ENCODE results near the gene IL10RB. TPM values are rescaled to one million over a fixed set of nuclear protein-coding genes. Genes with fewer than 3 reads are reported as not detected.

Gene IL10RB
- total RNA-seq, 2 donors from 2014 or later: 36.4 to 44.0 TPM

- Mint-ChIP-seq H3K27ac (peak overlapping the region; percentile 28), H3K4me3 (peak overlapping the region in 1 of 2 donors; percentile 41), H3K27me3 (ENCODE audit: low read depth) (no peaks in the 10 kb centered on the region), H3K36me3 (ENCODE audit: insufficient read depth in 2 of 2) (peaks cover 10 to 27% of the 10 kb centered on the region in 2 donors), H3K9me3 (peaks cover 0 to 8% of the 10 kb centered on the region in 2 donors), H3K4me1 (ENCODE audit: low read depth) (peaks cover 57% of the 10 kb centered on the region)
- ATAC-seq (replicated peaks in 1 of 2) (no peak), DNase-seq (no peak)
These were observed 6.2 kb upstream of the IL10RB start for GRCh38 chr21:33259995-33260394.

GRCh38 chr21:33261635-33262034 is 4.5 kb upstream of the IL10RB start:
- H3K4me3 Mint-ChIP-seq: no peak overlapping the region
- H3K27me3 Mint-ChIP-seq (ENCODE audit: low read depth): no peaks in the 10 kb centered on the region
- peaks cover 51% of the 10 kb centered on the region for H3K4me1 Mint-ChIP-seq (ENCODE audit: low read depth)
- H3K9me3 Mint-ChIP-seq: peaks cover 0 to 6% of the 10 kb centered on the region in 2 donors
- ATAC-seq (replicated peaks in 1 of 2): no peak
- DNase-seq: no peak
- H3K27ac Mint-ChIP-seq: no peak overlapping the region
- peaks cover 9 to 21% of the 10 kb centered on the region in 2 donors for H3K36me3 Mint-ChIP-seq (ENCODE audit: insufficient read depth in 2 of 2)

DNA sequence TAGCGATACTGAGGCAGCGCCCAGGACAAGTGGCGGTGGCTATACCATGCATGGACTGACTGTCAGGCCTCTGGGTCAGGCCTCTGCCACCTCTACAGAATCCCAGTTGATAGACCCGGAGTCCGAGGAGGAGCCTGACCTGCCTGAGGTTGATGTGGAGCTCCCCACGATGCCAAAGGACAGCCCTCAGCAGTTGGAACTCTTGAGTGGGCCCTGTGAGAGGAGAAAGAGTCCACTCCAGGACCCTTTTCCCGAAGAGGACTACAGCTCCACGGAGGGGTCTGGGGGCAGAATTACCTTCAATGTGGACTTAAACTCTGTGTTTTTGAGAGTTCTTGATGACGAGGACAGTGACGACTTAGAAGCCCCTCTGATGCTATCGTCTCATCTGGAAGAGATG is 3.2 kb upstream of the IL10RB start:
- H3K9me3 Mint-ChIP-seq: no peaks in the 10 kb centered on the region
- H3K27me3 Mint-ChIP-seq (ENCODE audit: low read depth): no peaks in the 10 kb centered on the region
- H3K27ac Mint-ChIP-seq: no peak overlapping the region
- DNase-seq (no peak), ATAC-seq (replicated peaks in 1 of 2) (no peak)
- peaks cover 52% of the 10 kb centered on the region for H3K4me1 Mint-ChIP-seq (ENCODE audit: low read depth)
- H3K4me3 Mint-ChIP-seq: no peak overlapping the region
- peaks cover 5 to 16% of the 10 kb centered on the region in 2 donors for H3K36me3 Mint-ChIP-seq (ENCODE audit: insufficient read depth in 2 of 2)

DNA sequence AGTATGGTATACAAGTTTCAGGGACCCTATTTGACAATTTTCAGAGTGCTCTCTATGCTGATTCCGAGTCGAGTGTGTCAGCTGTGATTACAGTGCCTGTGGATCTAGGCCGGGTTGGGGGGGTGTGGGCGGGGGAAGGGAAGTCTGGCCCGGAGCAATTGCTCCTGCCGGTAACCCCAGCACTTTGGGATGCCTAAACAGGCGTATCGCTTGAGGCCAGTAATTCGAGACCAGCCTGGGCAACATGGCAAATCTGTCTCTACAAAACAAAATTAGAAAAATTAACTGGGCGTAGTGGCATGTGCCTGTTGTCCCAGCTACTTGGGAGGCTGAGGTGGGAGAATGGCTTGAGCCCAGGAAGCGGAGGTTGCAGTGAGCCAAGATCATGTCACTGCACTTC is 1.6 kb upstream of the IL10RB start:
- H3K4me3 Mint-ChIP-seq: no peak overlapping the region
- no peak overlapping the region for H3K27ac Mint-ChIP-seq

DNA sequence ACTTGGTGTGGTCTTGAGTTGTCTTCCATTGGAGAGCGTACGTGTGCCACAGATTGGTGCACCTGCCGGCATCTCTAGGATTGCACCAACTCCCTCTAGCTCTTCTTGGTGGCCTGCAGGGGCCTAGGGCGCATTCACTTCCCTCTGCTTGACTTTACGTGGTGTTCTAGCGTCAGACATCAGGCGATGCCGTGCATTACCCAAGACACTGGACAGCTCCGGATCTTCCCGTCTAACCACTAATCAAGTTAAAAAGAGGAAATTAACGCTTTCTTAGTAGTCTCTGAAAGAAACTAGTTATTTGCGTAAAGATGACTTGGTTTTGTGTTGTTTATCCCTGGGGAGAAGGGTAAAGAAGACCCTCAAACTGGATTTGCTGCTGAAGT is 510 bp upstream of the IL10RB start:
- Mint-ChIP-seq H3K27ac (peak overlapping the region; percentile 86), H3K9me3 (no peaks in the 10 kb centered on the region), H3K36me3 (ENCODE audit: insufficient read depth in 2 of 2) (peaks cover 8 to 31% of the 10 kb centered on the region in 2 donors), H3K27me3 (ENCODE audit: low read depth) (no peaks in the 10 kb centered on the region), H3K4me1 (ENCODE audit: low read depth) (peaks cover 55% of the 10 kb centered on the region), H3K4me3 (peak overlapping the region; percentile 89 to 92)
- peak in 1 of 2 donors; percentile 23 for DNase-seq
- peak in 1 of 2 donors; percentile 15 for ATAC-seq (replicated peaks in 1 of 2)

More for the DNA sequence above, 1.6 kb upstream of the IL10RB start:
- H3K36me3 Mint-ChIP-seq (ENCODE audit: insufficient read depth in 2 of 2): peaks cover 8 to 22% of the 10 kb centered on the region in 2 donors
- DNase-seq: no peak
- no peak for ATAC-seq (replicated peaks in 1 of 2)
- no peaks in the 10 kb centered on the region for H3K9me3 Mint-ChIP-seq
- no peaks in the 10 kb centered on the region for H3K27me3 Mint-ChIP-seq (ENCODE audit: low read depth)
- H3K4me1 Mint-ChIP-seq (ENCODE audit: low read depth): peaks cover 56% of the 10 kb centered on the region

DNA sequence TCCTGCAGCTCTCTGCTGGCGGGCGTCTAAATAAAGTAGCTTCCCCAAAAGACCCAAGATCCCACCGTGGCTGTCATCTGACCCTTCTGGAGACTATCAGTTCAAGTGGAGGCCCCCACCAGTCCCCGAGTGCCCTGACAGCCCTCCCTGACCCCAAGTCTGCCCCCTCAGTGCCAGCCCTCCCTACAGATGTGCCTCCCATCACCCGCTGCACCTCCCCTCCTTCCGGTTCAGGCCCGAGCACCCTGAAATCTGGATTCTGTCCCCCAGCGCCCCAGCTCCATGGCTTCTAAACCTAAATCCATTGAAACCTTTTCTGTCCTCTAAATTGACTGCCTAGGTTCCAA is 595 bp downstream of the IL10RB start:
- DNase-seq: peak; percentile 37 to 49
- Mint-ChIP-seq H3K36me3 (ENCODE audit: insufficient read depth in 2 of 2) (peaks cover 8 to 39% of the 10 kb centered on the region in 2 donors), H3K9me3 (no peaks in the 10 kb centered on the region)

GRCh38 chr21:33267250-33267649 is 1.1 kb downstream of the IL10RB start:
- Mint-ChIP-seq H3K9me3 (no peaks in the 10 kb centered on the region), H3K4me3 (peak overlapping the region; percentile 92 to 95), H3K36me3 (ENCODE audit: insufficient read depth in 2 of 2) (peaks cover 10 to 40% of the 10 kb centered on the region in 2 donors), H3K27me3 (ENCODE audit: low read depth) (no peaks in the 10 kb centered on the region), H3K4me1 (ENCODE audit: low read depth) (peaks cover 46% of the 10 kb centered on the region), H3K27ac (peak overlapping the region; percentile 94)
- DNase-seq (no peak), ATAC-seq (replicated peaks in 1 of 2) (no peak)

More for the DNA sequence above, 595 bp downstream of the IL10RB start:
- no peaks in the 10 kb centered on the region for H3K27me3 Mint-ChIP-seq (ENCODE audit: low read depth)
- peaks cover 49% of the 10 kb centered on the region for H3K4me1 Mint-ChIP-seq (ENCODE audit: low read depth)
- peak; percentile 36 to 39 for ATAC-seq (replicated peaks in 1 of 2)
- H3K27ac Mint-ChIP-seq: peak overlapping the region; percentile 94
- peak overlapping the region; percentile 92 to 95 for H3K4me3 Mint-ChIP-seq

GRCh38 chr21:33268393-33268736 is 2.2 kb downstream of the IL10RB start:
- H3K4me3 Mint-ChIP-seq: peak overlapping the region; percentile 92 to 95
- peaks cover 10 to 41% of the 10 kb centered on the region in 2 donors for H3K36me3 Mint-ChIP-seq (ENCODE audit: insufficient read depth in 2 of 2)
- peaks cover 55% of the 10 kb centered on the region for H3K4me1 Mint-ChIP-seq (ENCODE audit: low read depth)
- peak in 1 of 2 donors; percentile 26 for DNase-seq
- H3K27me3 Mint-ChIP-seq (ENCODE audit: low read depth): no peaks in the 10 kb centered on the region
- peak in 1 of 2 donors; percentile 26 for ATAC-seq (replicated peaks in 1 of 2)
- H3K9me3 Mint-ChIP-seq: no peaks in the 10 kb centered on the region
- peak overlapping the region; percentile 94 for H3K27ac Mint-ChIP-seq

- H3K36me3 Mint-ChIP-seq (ENCODE audit: insufficient read depth in 2 of 2): peaks cover 10 to 42% of the 10 kb centered on the region in 2 donors
- peaks cover 56% of the 10 kb centered on the region for H3K4me1 Mint-ChIP-seq (ENCODE audit: low read depth)
- H3K4me3 Mint-ChIP-seq: peak overlapping the region; percentile 92 to 95
- H3K9me3 Mint-ChIP-seq: no peaks in the 10 kb centered on the region
- ATAC-seq (replicated peaks in 1 of 2) (peak; percentile 60 to 63), DNase-seq (peak; percentile 35 to 45)
- no peaks in the 10 kb centered on the region for H3K27me3 Mint-ChIP-seq (ENCODE audit: low read depth)
- peak overlapping the region; percentile 94 for H3K27ac Mint-ChIP-seq
These were observed 2.7 kb downstream of the IL10RB start for GRCh38 chr21:33268737-33269441.

DNA sequence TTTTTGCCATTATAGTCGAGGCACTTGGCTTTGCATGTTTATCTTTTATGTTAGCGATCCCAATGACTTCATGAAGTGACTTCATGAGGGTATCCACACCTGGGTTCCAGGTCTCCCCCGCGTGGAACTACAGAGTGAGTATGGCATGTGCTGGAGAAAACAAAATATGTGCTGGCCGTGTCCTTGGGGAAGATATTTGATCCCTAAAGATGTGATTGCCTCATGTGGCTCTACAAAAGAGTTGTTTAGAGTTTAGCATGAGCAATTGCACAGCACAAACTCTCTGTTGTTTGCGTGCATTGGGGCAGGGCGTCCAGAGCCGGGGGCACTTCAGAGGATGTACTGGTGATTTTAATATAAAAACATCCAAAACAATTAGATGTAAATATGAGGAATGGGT is 4.8 kb downstream of the IL10RB start:
- Mint-ChIP-seq H3K27me3 (ENCODE audit: low read depth) (no peaks in the 10 kb centered on the region), H3K27ac (no peak overlapping the region), H3K4me3 (no peak overlapping the region), H3K4me1 (ENCODE audit: low read depth) (peaks cover 47% of the 10 kb centered on the region), H3K9me3 (no peaks in the 10 kb centered on the region), H3K36me3 (ENCODE audit: insufficient read depth in 2 of 2) (peaks cover 10 to 42% of the 10 kb centered on the region in 2 donors)
- DNase-seq (no peak), ATAC-seq (replicated peaks in 1 of 2) (no peak)

- H3K9me3 Mint-ChIP-seq: no peaks in the 10 kb centered on the region
- H3K36me3 Mint-ChIP-seq (ENCODE audit: insufficient read depth in 2 of 2): peaks cover 7 to 45% of the 10 kb centered on the region in 2 donors
- ATAC-seq (replicated peaks in 1 of 2) (peak; percentile 17 to 22), DNase-seq (no peak)
- H3K4me3 Mint-ChIP-seq: no peak overlapping the region
- H3K4me1 Mint-ChIP-seq (ENCODE audit: low read depth): peaks cover 34% of the 10 kb centered on the region
- H3K27ac Mint-ChIP-seq: peak overlapping the region; percentile 53
- H3K27me3 Mint-ChIP-seq (ENCODE audit: low read depth): no peaks in the 10 kb centered on the region
These were observed 6.9 kb downstream of the IL10RB start for GRCh38 chr21:33273044-33273443.

DNA sequence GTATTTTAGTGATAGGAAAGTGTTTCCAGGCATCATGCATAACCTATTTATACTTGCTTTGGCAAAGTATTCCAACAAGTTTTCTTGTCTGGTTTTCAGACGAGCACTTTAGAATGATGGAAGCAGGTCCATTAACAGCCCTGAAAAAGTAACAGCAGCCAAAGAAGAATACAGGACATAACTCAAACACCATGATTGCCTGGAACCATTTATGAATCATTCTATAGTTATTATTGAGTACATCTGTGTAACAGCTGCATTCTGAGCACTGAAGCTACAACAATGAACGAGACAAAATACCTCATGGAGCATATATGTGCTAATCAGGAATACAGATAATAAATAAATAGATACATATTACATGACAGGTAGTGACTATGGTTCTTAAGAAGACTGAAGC is 12.6 kb downstream of the IL10RB start:
- H3K27me3 Mint-ChIP-seq (ENCODE audit: low read depth): no peaks in the 10 kb centered on the region
- H3K9me3 Mint-ChIP-seq: peaks cover 3 to 4% of the 10 kb centered on the region in 2 donors
- no peaks in the 10 kb centered on the region for H3K4me1 Mint-ChIP-seq (ENCODE audit: low read depth)
- H3K36me3 Mint-ChIP-seq (ENCODE audit: insufficient read depth in 2 of 2): peaks cover 25 to 36% of the 10 kb centered on the region in 2 donors
- no peak overlapping the region for H3K27ac Mint-ChIP-seq
- DNase-seq (no peak), ATAC-seq (replicated peaks in 1 of 2) (no peak)
- no peak overlapping the region for H3K4me3 Mint-ChIP-seq

- no peaks in the 10 kb centered on the region for H3K27me3 Mint-ChIP-seq (ENCODE audit: low read depth)
- peaks cover 3 to 4% of the 10 kb centered on the region in 2 donors for H3K9me3 Mint-ChIP-seq
- no peaks in the 10 kb centered on the region for H3K4me1 Mint-ChIP-seq (ENCODE audit: low read depth)
- no peak overlapping the region for H3K4me3 Mint-ChIP-seq
- ATAC-seq (replicated peaks in 1 of 2): no peak
- peaks cover 25 to 36% of the 10 kb centered on the region in 2 donors for H3K36me3 Mint-ChIP-seq (ENCODE audit: insufficient read depth in 2 of 2)
- DNase-seq: no peak
- no peak overlapping the region for H3K27ac Mint-ChIP-seq
These were observed 13.2 kb downstream of the IL10RB start for GRCh38 chr21:33279330-33279820.

Data from activated T-cell treated with anti-CD3 and anti-CD28 coated beads, Interleukin-2, amount 50 U/mL, for 72 hours (primary cell).